ENCODE data around the gene VKORC1L1. TPM values are rescaled to one million over a fixed set of nuclear protein-coding genes. Genes with fewer than 3 reads are reported as not detected.

The VKORC1L1 gene
- total and polyA plus RNA-seq, 10 of the 15 experiments (the other 5 are each of a cell fraction or from before 2014, with no cell fraction given), result 3.3 to 18.8 (median 12.5) TPM

- TF ChIP-seq GATAD2B (conservative IDR thresholded peaks at IDR 0.05; ENCODE audit: low read depth), result no peak
- TF ChIP-seq HSF1 (IDR thresholded peaks at IDR 0.05; ENCODE audit: low read depth, low read length), result no peak
- TF ChIP-seq PAX8 (IDR thresholded peaks at IDR 0.05), result no peak
- no peak for TF ChIP-seq SIX5 (IDR thresholded peaks at IDR 0.05; ENCODE audit: low read depth, low read length, severe bottlenecking)
- no peak for TF ChIP-seq RAD21 (IDR thresholded peaks at IDR 0.05; ENCODE audit: insufficient read depth, low read depth, low read length)
- TF ChIP-seq IRF3 (IDR thresholded peaks at IDR 0.05), result no peak
- no peak for TF ChIP-seq SIN3A (IDR thresholded peaks at IDR 0.05; ENCODE audit: low read depth, low read length)
- TF ChIP-seq ZNF687 (IDR thresholded peaks at IDR 0.05), result no peak
- TF ChIP-seq NR2F1 (conservative IDR thresholded peaks at IDR 0.05), result no peak
- no peak for TF ChIP-seq ZNF274 (IDR thresholded peaks at IDR 0.05; ENCODE audit: insufficient read depth, insufficient read length)
- TF ChIP-seq RAD51 (IDR thresholded peaks at IDR 0.05), result no peak
- TF ChIP-seq CBX5 (IDR thresholded peaks at IDR 0.05; ENCODE audit: low read depth), result no peak
- no peak for TF ChIP-seq BCL3 (IDR thresholded peaks at IDR 0.05; ENCODE audit: borderline replicate concordance, insufficient read depth, low read depth, low read length, poor library complexity, severe bottlenecking)
- no peak for TF ChIP-seq SMAD1 (IDR thresholded peaks at IDR 0.05; ENCODE audit: low read depth, partially characterized antibody)
- H2AFZ ChIP-seq (ENCODE audit: control insufficient read depth, low read depth, low read length), result no peak overlapping the region
- ATAC-seq (no peak), FAIRE-seq (no peak), DNase-seq (ENCODE audit: low read depth, low spot score) (no peak)
- SMC1A ChIA-PET (ENCODE audit: uncharacterized antibody, unreplicated experiment), result interaction anchor here (1.1 kb wide), 1 partner anchor 103 kb away, joined by 3 read pairs; no protein-coding TSS in a partner anchor
- no peaks in the 10 kb centered on the region; a peak in 2 of 4 replicates for H3K36me3 ChIP-seq (ENCODE audit: control insufficient read depth in 2 of 2, insufficient read depth in 2 of 2, low read length in 1 of 2)
- H3K9me3 ChIP-seq (replicated peaks; ENCODE audit: control insufficient read depth, insufficient read depth, low read length), result no peaks in the 10 kb centered on the region
- intact Hi-C loops (cut with micrococcal nuclease; ENCODE audit: unreplicated experiment) (no loop called here), in situ Hi-C loops (cut with MboI) (no loop called here)
- H3K27ac ChIP-seq (ENCODE audit: control insufficient read depth, insufficient read depth), result no peak overlapping the region
- POLR2A ChIA-PET, result no interaction called here
- BruUV-seq (replicated peaks), result no TSS peak
- H3K27me3 ChIP-seq (replicated peaks in 1 of 2; ENCODE audit: control insufficient read depth in 2 of 2, insufficient read depth in 2 of 2, low read length in 1 of 2), result no peaks in the 10 kb centered on the region
- no peak overlapping the region for H3K4me3 ChIP-seq
- H4K20me1 ChIP-seq (ENCODE audit: control insufficient read depth, insufficient read depth), result no peaks in the 10 kb centered on the region
- no peak overlapping the region for H3K4me2 ChIP-seq (ENCODE audit: control insufficient read depth, insufficient read depth)
- 74% methylated on average over 4 of the region's 4 CpGs for WGBS (ENCODE audit: insufficient coverage, insufficient replicate concordance, low lambda C conversion rate, missing lambda C conversion rate)
- H3K9ac ChIP-seq (ENCODE audit: control insufficient read depth, insufficient read depth, low read length), result no peak overlapping the region
- RAD21 ChIA-PET (ENCODE audit: unreplicated experiment), result no interaction called here
- CTCF ChIA-PET, result no interaction called here
- H3K79me2 ChIP-seq (ENCODE audit: control insufficient read depth, insufficient read depth, low read length), result no peaks in the 10 kb centered on the region
- H3K4me1 ChIP-seq (ENCODE audit: control insufficient read depth, insufficient read depth, low read length), result no peaks in the 10 kb centered on the region
These were observed 26.8 kb upstream of the VKORC1L1 start for GRCh38 chr7:65846008-65846570.
